SK-N-SH (cell line): ENCODE data around the gene MYO15B.

Experiments used
- CTCF ChIP-seq: fragments of 200-600 bp; sonication (generic); IDR thresholded peaks from 2 replicates; pipeline ENCODE4 v1.6.1; 2017; ENCODE audit warnings: antibody characterized with exemption, mild to moderate bottlenecking, moderate library complexity
- EP300 ChIP-seq, 2 experiments: IDR thresholded peaks; 2 replicates each; pipeline versions ENCODE4 v1.4.0 to v1.6.1; 2012; ENCODE audit warnings: borderline replicate concordance in 1 of 2, low read depth in 1 of 2, low read length in 1 of 2
- FOXJ3 ChIP-seq: sonication (generic); formaldehyde crosslinking; IDR thresholded peaks from 2 replicates; pipeline ENCODE4 v1.5.1; 2020; ENCODE audit warnings: mild to moderate bottlenecking, missing genetic modification reagents
- NRF1 ChIP-seq: IDR thresholded peaks from 2 replicates; pipeline ENCODE4 v1.6.1; 2012; ENCODE audit warnings: low read depth, mild to moderate bottlenecking, low read length
- TEAD4 ChIP-seq: IDR thresholded peaks from 2 replicates; pipeline ENCODE4 v1.4.0; 2012; ENCODE audit warnings: mild to moderate bottlenecking, borderline replicate concordance; ENCODE audit not compliant: insufficient read depth
- TF ChIP-seq, protein P1 (sequence below): fragments of 150-350 bp; IDR thresholded peaks from 2 replicates; pipeline ENCODE4 v1.6.1; 2016; ENCODE audit warnings: mild to moderate bottlenecking, low read depth, low read length

DNA sequence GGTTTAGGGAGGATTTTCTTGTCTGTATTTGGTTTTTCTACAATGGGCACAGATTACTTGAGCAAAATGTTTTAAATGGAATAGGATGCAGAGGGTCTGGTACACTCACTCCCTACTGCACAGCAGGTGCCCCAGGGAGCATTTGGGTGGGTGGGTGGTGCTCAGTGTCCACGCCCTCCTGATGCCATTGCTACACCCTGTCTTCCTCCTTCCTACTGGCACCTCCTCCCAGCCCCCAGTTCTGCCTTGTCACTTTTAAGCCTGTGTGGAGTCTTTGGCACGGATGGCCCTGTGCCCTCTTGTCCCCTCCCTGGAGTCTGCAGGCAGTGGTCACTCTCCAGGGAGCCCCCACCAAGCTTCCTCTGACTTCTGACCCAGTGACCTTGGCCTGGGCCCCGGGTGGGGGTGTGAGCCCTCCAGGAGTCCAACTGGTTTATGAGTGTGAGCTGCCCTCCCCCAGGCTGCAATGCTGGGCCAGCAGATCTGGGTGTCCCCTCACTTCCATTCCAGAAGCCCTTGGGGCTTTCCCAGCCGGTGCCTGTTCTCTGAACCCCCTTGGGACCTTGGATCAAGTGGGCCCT is 46.6 kb upstream of the MYO15B start:
- TF ChIP-seq NRF1 (no peak), CTCF (no peak), TEAD4 (no peak), EP300 (IDR thresholded peaks at IDR 0.05; ENCODE audit: borderline replicate concordance in 1 of 2, low read depth in 1 of 2, low read length in 1 of 2) (no peak), FOXJ3 (no peak)
- TF ChIP-seq, protein P1, sequence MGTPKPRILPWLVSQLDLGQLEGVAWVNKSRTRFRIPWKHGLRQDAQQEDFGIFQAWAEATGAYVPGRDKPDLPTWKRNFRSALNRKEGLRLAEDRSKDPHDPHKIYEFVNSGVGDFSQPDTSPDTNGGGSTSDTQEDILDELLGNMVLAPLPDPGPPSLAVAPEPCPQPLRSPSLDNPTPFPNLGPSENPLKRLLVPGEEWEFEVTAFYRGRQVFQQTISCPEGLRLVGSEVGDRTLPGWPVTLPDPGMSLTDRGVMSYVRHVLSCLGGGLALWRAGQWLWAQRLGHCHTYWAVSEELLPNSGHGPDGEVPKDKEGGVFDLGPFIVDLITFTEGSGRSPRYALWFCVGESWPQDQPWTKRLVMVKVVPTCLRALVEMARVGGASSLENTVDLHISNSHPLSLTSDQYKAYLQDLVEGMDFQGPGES, result no peak
